GM21390 (cell line): ENCODE data around the gene PCDHB4.
"Not testable (repeated sequence)": the region's sequence is repeated elsewhere in the genome, so short reads cannot be mapped to it uniquely, and the experiment has no call there.

Source experiments
- ATAC-seq: cut with Tn5 transposase; IDR thresholded peaks from one replicate; pipeline ENCODE4 v1.9.1; 2021; ENCODE audit not compliant: unreplicated experiment

The PCDHB4 gene

GRCh38 chr5:141121563-141121962 is at the start of gene PCDHB4:
Gene PCDHB4 (plus strand): TSS chr5:141121818. CDS start chr5:141121999, 181 bp downstream.
- no peak for ATAC-seq

- ATAC-seq, result no peak
Observed at GRCh38 chr5:141077826-141078225, 43.8 kb upstream of the PCDHB4 start.

- ATAC-seq, result no peak
Observed at GRCh38 chr5:141082228-141082627, 39.4 kb upstream of the PCDHB4 start.

GRCh38 chr5:141084487-141084989 is 37.1 kb upstream of the PCDHB4 start:
- ATAC-seq, result no peak

GRCh38 chr5:141094481-141095262 is 26.9 kb upstream of the PCDHB4 start, which contains the start of gene PCDHB2:
Gene PCDHB2 (plus strand): TSS chr5:141094615. CDS start chr5:141094791, 176 bp downstream.
- ATAC-seq, result no peak

- ATAC-seq, result no peak
Observed at GRCh38 chr5:141095263-141095641, 26.4 kb upstream of the PCDHB4 start.

GRCh38 chr5:141096181-141096580 is 25.4 kb upstream of the PCDHB4 start:
- ATAC-seq, result not testable (repeated sequence)

GRCh38 chr5:141096586-141096985 is 25.0 kb upstream of the PCDHB4 start:
- ATAC-seq, result not testable (repeated sequence)

GRCh38 chr5:141100243-141100805 is 21.3 kb upstream of the PCDHB4 start, which contains the start of gene PCDHB3:
Gene PCDHB3 (plus strand): TSS chr5:141100473. CDS start chr5:141100650, 177 bp downstream.
- ATAC-seq, result no peak

- no peak for ATAC-seq
Observed at GRCh38 chr5:141101059-141101458, 20.6 kb upstream of the PCDHB4 start.

GRCh38 chr5:141102070-141102469 is 19.5 kb upstream of the PCDHB4 start:
- ATAC-seq, result not testable (repeated sequence)

- ATAC-seq, result not testable (repeated sequence)
Observed at GRCh38 chr5:141102471-141102870, 19.1 kb upstream of the PCDHB4 start.

- no peak for ATAC-seq
Observed at GRCh38 chr5:141105350-141105749, 16.3 kb upstream of the PCDHB4 start.

GRCh38 chr5:141119250-141119649 is 2.4 kb upstream of the PCDHB4 start:
- no peak for ATAC-seq

GRCh38 chr5:141121985-141122384 is 367 bp downstream of the PCDHB4 start:
- no peak for ATAC-seq

GRCh38 chr5:141123396-141124135 is 1.9 kb downstream of the PCDHB4 start:
- not testable (repeated sequence) for ATAC-seq

GRCh38 chr5:141127305-141127704 is 5.7 kb downstream of the PCDHB4 start:
- no peak for ATAC-seq

- no peak for ATAC-seq
Observed at GRCh38 chr5:141135030-141135717, 13.6 kb downstream of the PCDHB4 start, which contains the start of gene PCDHB5. Gene PCDHB5 (plus strand): TSS chr5:141135206. CDS start chr5:141135435, 229 bp downstream.

- no peak for ATAC-seq
Observed at GRCh38 chr5:141135718-141136266, 14.2 kb downstream of the PCDHB4 start.

GRCh38 chr5:141137346-141137745 is 15.7 kb downstream of the PCDHB4 start:
- not testable (repeated sequence) for ATAC-seq
